T-helper 2 cell treated with Interferon-gamma antibody and Interleukin-4, amounts not matched to agents 100 ng/mL and 5 ng/mL, for 36 hours (primary cell): ENCODE measurements around the gene NACAD. TPM values are rescaled to one million over a fixed set of nuclear protein-coding genes. Genes with fewer than 3 reads are reported as not detected.

Experiments
- intact Hi-C: fragments of 100-400 bp; cut with micrococcal nuclease; formaldehyde crosslinking; loops from one replicate; pipeline ENCODE4 v1.15.1; 2023
- total RNA-seq: library from RNA; stranded (reverse); gene quantifications from 2 replicates; pipeline ENCODE4 v1.2.3, GENCODE V29; 2022

Gene NACAD
- total RNA-seq, 1 donor from 2014 or later, result 0.02 TPM

GRCh38 chr7:45092931-45093235 lies 4.1 kb upstream of the NACAD start:
- intact Hi-C loops, result no loop called here

GRCh38 chr7:45092100-45092930 lies 3.5 kb upstream of the NACAD start:
- intact Hi-C loops, result no loop called here

- intact Hi-C loops, result no loop called here
Measured at GRCh38 chr7:45089341-45089891, 647 bp upstream of the NACAD start.

- intact Hi-C loops, result no loop called here
Measured at GRCh38 chr7:45088146-45088701, 545 bp downstream of the NACAD start.

- intact Hi-C loops, result no loop called here
Measured at GRCh38 chr7:45087301-45088145, 1.2 kb downstream of the NACAD start.

- intact Hi-C loops, result no loop called here
Measured at GRCh38 chr7:45086331-45087065, 2.3 kb downstream of the NACAD start.

- intact Hi-C loops, result no loop called here
Measured at GRCh38 chr7:45085619-45086200, 3.1 kb downstream of the NACAD start.

- intact Hi-C loops, result loop anchor here (5.0 kb wide), 1 partner anchor 52 kb away; no protein-coding TSS in a partner anchor
Measured at GRCh38 chr7:45084901-45085618, 3.7 kb downstream of the NACAD start.

GRCh38 chr7:45084336-45084735 lies 4.4 kb downstream of the NACAD start:
- intact Hi-C loops, result loop anchor here (5.0 kb wide), 1 partner anchor 53 kb away; no protein-coding TSS in a partner anchor

GRCh38 chr7:45082831-45083331 lies 5.9 kb downstream of the NACAD start:
- intact Hi-C loops, result loop anchor here (5.0 kb wide), 1 partner anchor 54 kb away; no protein-coding TSS in a partner anchor

- intact Hi-C loops, result loop anchor here (5.0 kb wide), 1 partner anchor 55 kb away; no protein-coding TSS in a partner anchor
Measured at GRCh38 chr7:45082031-45082830, 6.5 kb downstream of the NACAD start.

- intact Hi-C loops, result loop anchor here (5.0 kb wide), 1 partner anchor 56 kb away; no protein-coding TSS in a partner anchor
Measured at GRCh38 chr7:45081670-45081974, 7.1 kb downstream of the NACAD start.

GRCh38 chr7:45080958-45081669 lies 7.7 kb downstream of the NACAD start:
- intact Hi-C loops, result loop anchor here (5.0 kb wide), 1 partner anchor 56 kb away; no protein-coding TSS in a partner anchor

GRCh38 chr7:45080265-45080957 lies 8.4 kb downstream of the NACAD start:
- intact Hi-C loops, result loop anchor here (5.0 kb wide), 1 partner anchor 57 kb away; no protein-coding TSS in a partner anchor

- intact Hi-C loops, result no loop called here
Measured at GRCh38 chr7:45078125-45078681, 10.6 kb downstream of the NACAD start.

GRCh38 chr7:45077579-45077978 lies 11.2 kb downstream of the NACAD start:
- intact Hi-C loops, result no loop called here

GRCh38 chr7:45076946-45077345 lies 11.8 kb downstream of the NACAD start:
- intact Hi-C loops, result no loop called here
